Coronary artery (tissue), 2 donors: ENCODE measurements around the gene MB.

Experiments used
- DNase-seq: peaks from one replicate; pipeline ENCODE4 v3.0.0-alpha.2; 2017; ENCODE audit warnings: low spot score
- H3K27ac ChIP-seq, 2 donors: fragments of 200-600 bp; sonication (generic); one replicate each; pipeline ENCODE4 v1.5.1; 2016 to 2019
- H3K4me3 ChIP-seq: fragments of 200-600 bp; sonication (generic); 2 replicates; pipeline ENCODE4 v1.5.1; 2016; ENCODE audit warnings: mild to moderate bottlenecking, moderate library complexity
- CTCF ChIP-seq: fragments of 200-600 bp; sonication (generic); IDR thresholded peaks from one replicate; pipeline ENCODE4 v1.5.1; 2019; ENCODE audit warnings: antibody characterized with exemption

MB gene

GRCh38 chr22:35657571-35658312 lies 40.6 kb upstream of the MB start:
- H3K27ac ChIP-seq = no peak overlapping the region
- no peak overlapping the region for H3K4me3 ChIP-seq
- DNase-seq = no peak
- no peak for TF ChIP-seq CTCF

- Histone ChIP-seq H3K4me3 (no peak overlapping the region), H3K27ac (no peak overlapping the region)
- TF ChIP-seq CTCF = no peak
- no peak for DNase-seq
These were observed 39.2 kb upstream of the MB start for GRCh38 chr22:35656284-35656752.

GRCh38 chr22:35653824-35654223 lies 36.7 kb upstream of the MB start:
- Histone ChIP-seq H3K4me3 (no peak overlapping the region), H3K27ac (no peak overlapping the region)
- TF ChIP-seq CTCF = no peak
- DNase-seq = no peak

GRCh38 chr22:35651085-35651484 lies 34.0 kb upstream of the MB start:
- Histone ChIP-seq H3K4me3 (no peak overlapping the region), H3K27ac (no peak overlapping the region)
- no peak for DNase-seq
- no peak for TF ChIP-seq CTCF

- TF ChIP-seq CTCF = no peak
- H3K27ac ChIP-seq = peak overlapping the region in 1 of 2 donors; percentile 30
- DNase-seq = no peak
- H3K4me3 ChIP-seq = peak overlapping the region; percentile 80
These were observed 32.6 kb upstream of the MB start for GRCh38 chr22:35649636-35650250.

GRCh38 chr22:35649026-35649553 lies 32.0 kb upstream of the MB start:
- no peak for TF ChIP-seq CTCF
- peak overlapping the region; percentile 89 to 93 for H3K27ac ChIP-seq
- peak overlapping the region; percentile 80 for H3K4me3 ChIP-seq
- no peak for DNase-seq
